H1 (cell line): ENCODE data around the gene PTPRT. TPM values are rescaled to one million over a fixed set of nuclear protein-coding genes. Genes with fewer than 3 reads are reported as not detected.
A peak's percentile ranks its signal among the peaks of the same experiment; 100 is the strongest.

ENCODE experiments used
- CTCF ChIA-PET: fragments of 300-600 bp; sonication (Branson Sonifier 250); formaldehyde crosslinking; loops from one replicate; lab custom pipeline; 2021; ENCODE audit not compliant: partially characterized antibody; lab: Charles Lee
- POLR2A ChIA-PET: fragments of 300-600 bp; sonication (Branson Sonifier 250); formaldehyde crosslinking; loops from one replicate; lab custom pipeline; 2021; ENCODE audit warnings: inconsistent platforms; ENCODE audit not compliant: partially characterized antibody; lab: Charles Lee
- DNase-seq, 2 experiments: peaks; one replicate each; pipeline versions ENCODE4 v3.0.0 to v3.0.0-alpha.2; 2010 to 2022; ENCODE audit warnings: low spot score in 2 of 2, low read depth in 1 of 2, mixed read lengths in 1 of 2
- FAIRE-seq: peaks from 2 replicates; lab custom pipeline; 2011; peaks lifted over from hg19 to GRCh38; lab: Jason Lieb, UNC
- H2AFZ ChIP-seq: 2 replicates; pipeline ENCODE4 v1.8.1; 2012; ENCODE audit warnings: low read length, inconsistent platforms
- H2AK5ac ChIP-seq: 2 replicates; pipeline ENCODE4 v1.6.1; 2013; ENCODE audit warnings: low read depth, low read length
- H2BK120ac ChIP-seq: replicated peaks from 2 replicates; pipeline ENCODE3; 2013; ENCODE audit warnings: low read depth, low read length, inconsistent platforms
- H2BK12ac ChIP-seq: 2 replicates; pipeline ENCODE4 v1.6.1; 2013; ENCODE audit warnings: low read depth, low read length
- H2BK15ac ChIP-seq: 2 replicates; pipeline ENCODE4 v1.6.1; 2013; ENCODE audit warnings: low read length
- H2BK20ac ChIP-seq: 2 replicates; pipeline ENCODE4 v1.6.1; 2013; ENCODE audit warnings: low read length
- H2BK5ac ChIP-seq: 2 replicates; pipeline ENCODE4 v1.6.1; 2013; ENCODE audit warnings: low read depth, low read length
- H3K14ac ChIP-seq: 2 replicates; pipeline ENCODE4 v1.6.1; 2013; ENCODE audit warnings: inconsistent platforms; ENCODE audit not compliant: insufficient read length
- H3K18ac ChIP-seq: 2 replicates; pipeline ENCODE4 v1.6.1; 2013; ENCODE audit warnings: low read length; ENCODE audit errors: extremely low read depth
- H3K23ac ChIP-seq: 2 replicates; pipeline ENCODE4 v1.6.1; 2013; ENCODE audit warnings: inconsistent platforms; ENCODE audit not compliant: insufficient read length
- H3K23me2 ChIP-seq: 2 replicates; pipeline ENCODE4 v1.6.1; 2013; ENCODE audit warnings: low read depth, low read length
- H3K27ac ChIP-seq: 2 replicates; pipeline ENCODE4 v1.6.1; 2011; ENCODE audit warnings: low read depth, low read length, inconsistent platforms
- H3K27me3 ChIP-seq, 4 experiments: replicated peaks in 1 of 4; 1 replicate in 1 of 4; 2 replicates in 3 of 4; pipeline versions ENCODE4 v1.6.1 to v1.8.1; 2011 to 2013; ENCODE audit warnings: low read length in 3 of 4, mild to moderate bottlenecking in 3 of 4, inconsistent platforms in 2 of 4, mixed read lengths in 2 of 4, moderate library complexity in 1 of 4; ENCODE audit not compliant: control insufficient read depth in 3 of 4, insufficient read depth in 3 of 4; ENCODE audit errors: extremely low read depth in 1 of 4
- H3K36me3 ChIP-seq, 4 experiments: 2 replicates each; pipeline versions ENCODE4 v1.6.1 to v1.8.1; 2011 to 2013; ENCODE audit warnings: mild to moderate bottlenecking in 4 of 4, low read length in 3 of 4, moderate library complexity in 2 of 4, control low read depth in 1 of 4, inconsistent platforms in 1 of 4; ENCODE audit not compliant: insufficient read depth in 4 of 4, control insufficient read depth in 2 of 4
- H3K4ac ChIP-seq: replicated peaks from 2 replicates; pipeline ENCODE3; 2013; ENCODE audit warnings: low read length, low read depth, mixed read lengths, inconsistent platforms; ENCODE audit not compliant: insufficient read length
- H3K4me1 ChIP-seq, 4 experiments: replicated peaks in 1 of 4; 1 replicate in 1 of 4; 2 replicates in 3 of 4; pipeline versions ENCODE4 v1.6.1 to v1.8.1; 2011 to 2013; ENCODE audit warnings: low read length in 3 of 4, inconsistent platforms in 2 of 4, mixed read lengths in 1 of 4; ENCODE audit not compliant: insufficient read depth in 4 of 4, control insufficient read depth in 3 of 4
- H3K4me2 ChIP-seq, 2 experiments: 2 replicates each; pipeline versions ENCODE4 v1.6.1 to v1.8.1; 2011 to 2013; ENCODE audit warnings: low read depth in 2 of 2, low read length in 2 of 2, control low read depth in 1 of 2, inconsistent platforms in 1 of 2, mild to moderate bottlenecking in 1 of 2; ENCODE audit not compliant: insufficient read depth in 1 of 2
- H3K4me3 ChIP-seq, 4 experiments: fragments of 200-600, 300-600 bp in 1 of 4; sonication (generic), shearing (Covaris generic), sonication (Bioruptor Twin) in 1 of 4; 2 replicates each; pipeline versions ENCODE4 v1.5.1 to v1.8.1; 2011 to 2016; ENCODE audit warnings: low read length in 4 of 4, low read depth in 3 of 4, control low read depth in 2 of 4, inconsistent platforms in 2 of 4, mild to moderate bottlenecking in 2 of 4, mixed read lengths in 1 of 4, moderate library complexity in 1 of 4; ENCODE audit not compliant: insufficient read depth in 2 of 4; ENCODE audit errors: extremely low read depth in 1 of 4
- H3K56ac ChIP-seq: replicated peaks from 2 replicates; pipeline ENCODE3; 2013; ENCODE audit warnings: low read depth, mild to moderate bottlenecking, mixed read lengths, low read length, inconsistent platforms; ENCODE audit not compliant: insufficient read length
- H3K79me1 ChIP-seq: 2 replicates; pipeline ENCODE4 v1.6.1; 2013; ENCODE audit warnings: low read depth, low read length, control low read depth
- H3K79me2 ChIP-seq, 2 experiments: 2 replicates each; pipeline versions ENCODE4 v1.6.1 to v1.8.1; 2012 to 2013; ENCODE audit warnings: low read length in 2 of 2, mild to moderate bottlenecking in 2 of 2, inconsistent platforms in 1 of 2; ENCODE audit not compliant: insufficient read depth in 2 of 2, control insufficient read depth in 1 of 2
- H3K9ac ChIP-seq, 4 experiments: replicated peaks in 1 of 4; 1 replicate in 1 of 4; 2 replicates in 3 of 4; pipeline versions ENCODE4 v1.6.1 to v1.8.1; 2011 to 2013; ENCODE audit warnings: low read depth in 3 of 4, low read length in 3 of 4, control low read depth in 2 of 4, mild to moderate bottlenecking in 2 of 4, moderate library complexity in 2 of 4, inconsistent platforms in 1 of 4; ENCODE audit errors: extremely low read depth in 1 of 4
- H3K9me3 ChIP-seq, 2 experiments: 2 replicates each; pipeline versions ENCODE4 v1.6.1 to v1.8.1; 2012 to 2013; ENCODE audit warnings: mild to moderate bottlenecking in 2 of 2, moderate library complexity in 2 of 2, control low read depth in 1 of 2, inconsistent platforms in 1 of 2, low read depth in 1 of 2, low read length in 1 of 2, mixed read lengths in 1 of 2; ENCODE audit not compliant: insufficient read depth in 2 of 2
- H4K20me1 ChIP-seq, 2 experiments: replicated peaks in 1 of 2; 2 replicates each; pipeline versions ENCODE3 to v1.8.1; 2011 to 2013; ENCODE audit warnings: inconsistent platforms in 2 of 2, low read length in 2 of 2, mild to moderate bottlenecking in 1 of 2; ENCODE audit not compliant: insufficient read depth in 2 of 2, control insufficient read depth in 1 of 2
- H4K5ac ChIP-seq: 2 replicates; pipeline ENCODE4 v1.6.1; 2013; ENCODE audit warnings: low read length, low read depth, mixed read lengths, inconsistent platforms; ENCODE audit not compliant: insufficient read length
- H4K8ac ChIP-seq: 2 replicates; pipeline ENCODE4 v1.8.0; 2013; ENCODE audit warnings: mild to moderate bottlenecking, moderate library complexity, low read length, inconsistent platforms; ENCODE audit not compliant: insufficient read depth; ENCODE audit errors: extremely low read depth
- H4K91ac ChIP-seq: replicated peaks from 2 replicates; pipeline ENCODE3; 2013; ENCODE audit warnings: low read length, mixed read lengths, inconsistent platforms; ENCODE audit not compliant: insufficient read length
- CTCF ChIP-seq, 3 experiments: IDR thresholded peaks; 1 replicate in 2 of 3; 2 replicates in 1 of 3; pipeline versions ENCODE4 v1.5.1 to v1.6.1; 2011; ENCODE audit warnings: low read length in 3 of 3, mild to moderate bottlenecking in 3 of 3, inconsistent platforms in 2 of 3, low read depth in 1 of 3, moderate library complexity in 1 of 3; ENCODE audit not compliant: insufficient read depth in 1 of 3; ENCODE audit errors: control extremely low read depth in 1 of 3
- HDAC6 ChIP-seq: IDR thresholded peaks from one replicate; pipeline ENCODE4 v1.7.1; 2012; ENCODE audit warnings: low read depth, mild to moderate bottlenecking, inconsistent platforms, low read length, moderate library complexity
- KDM5A ChIP-seq: fragments of 200-600 bp; IDR thresholded peaks from 2 replicates; pipeline ENCODE4 v1.7.1; 2012; ENCODE audit warnings: mild to moderate bottlenecking, low read length, inconsistent platforms, mixed read lengths
- POLR2AphosphoS5 ChIP-seq: IDR thresholded peaks from 2 replicates; pipeline ENCODE4 v1.6.1; 2011; ENCODE audit warnings: low read depth, low read length
- POU5F1 ChIP-seq: IDR thresholded peaks from 2 replicates; pipeline ENCODE4 v1.6.1; 2011; ENCODE audit warnings: low read depth, mild to moderate bottlenecking, low read length, moderate library complexity
- RAD21 ChIP-seq, 2 experiments: IDR thresholded peaks in 1 of 2; conservative IDR thresholded peaks in 1 of 2; 2 replicates each; pipeline ENCODE4 v1.6.1; 2011; ENCODE audit warnings: low read depth in 2 of 2, low read length in 2 of 2, improper control_type of control experiment in 1 of 2, inconsistent platforms in 1 of 2, mild to moderate bottlenecking in 1 of 2, moderate library complexity in 1 of 2
- RFX5 ChIP-seq: IDR thresholded peaks from 2 replicates; pipeline ENCODE4 v1.6.1; 2011; ENCODE audit warnings: low read depth, low read length, improper control_type of control experiment, borderline replicate concordance
- SAP30 ChIP-seq: fragments of 300-600 bp; sonication (generic); IDR thresholded peaks from 2 replicates; pipeline ENCODE4 v1.7.1; 2012; ENCODE audit warnings: low read length, moderate library complexity, mild to moderate bottlenecking, inconsistent platforms; ENCODE audit not compliant: insufficient read depth, insufficient replicate concordance
- SIN3A ChIP-seq, 2 experiments: IDR thresholded peaks in 1 of 2; conservative IDR thresholded peaks in 1 of 2; 2 replicates each; pipeline ENCODE4 v1.6.1; 2011 to 2012; ENCODE audit warnings: low read length in 2 of 2, improper control_type of control experiment in 1 of 2, low read depth in 1 of 2, mild to moderate bottlenecking in 1 of 2
- SUZ12 ChIP-seq: fragments of 200-600 bp; sonication (generic); IDR thresholded peaks from 2 replicates; pipeline ENCODE4 v1.6.1; 2012; ENCODE audit warnings: mild to moderate bottlenecking, inconsistent platforms, low read length, moderate library complexity, mixed read lengths
- WGBS, 2 experiments: shearing (Covaris generic) in 1 of 2; methylation state at CpG; one replicate each; pipeline versions ENCODE4 v1.1.6 to v1.1.7; 2013 to 2015; ENCODE audit warnings: low lambda C conversion rate in 2 of 2, mixed read lengths in 2 of 2, inconsistent platforms in 1 of 2, low coverage in 1 of 2, missing lambda C conversion rate in 1 of 2; ENCODE audit not compliant: insufficient replicate concordance in 2 of 2, insufficient coverage in 1 of 2, insufficient read length in 1 of 2; ENCODE audit errors: extremely low coverage in 1 of 2, missing lambda C conversion rate in 1 of 2; 5-methylcytosine and 5-hydroxymethylcytosine counted together
- polyA plus RNA-seq, 7 experiments: library from polyadenylated mRNA; depleted of rRNA in 3 of 7; stranded (reverse) in 5 of 7; unstranded in 2 of 7; fragments of >200 nt in 5 of 7; fragments of 200-250 nt in 2 of 7; gene quantifications; 1 replicate in 5 of 7; 2 replicates in 1 of 7; 4 replicates in 1 of 7; pipeline versions ENCODE4 v1.2.1 to v1.2.3, GENCODE V29; 2011 to 2013; ENCODE audit warnings: missing spikeins in 2 of 7, mixed read lengths in 2 of 7
- total RNA-seq: library from RNA; stranded (reverse); fragmentation: NEBNext Ultra II Directional; extraction: Animal tissue kit (Norgen Biotek cat#: 25700); gene quantifications from 2 replicates; pipeline ENCODE4 v1.2.1, GENCODE V29; 2021

PTPRT gene
- total and polyA plus RNA-seq, 2 of the 8 experiments (the other 6 are each of a cell fraction or from before 2014, with no cell fraction given) = 0.33 to 1.8 TPM

DNA sequence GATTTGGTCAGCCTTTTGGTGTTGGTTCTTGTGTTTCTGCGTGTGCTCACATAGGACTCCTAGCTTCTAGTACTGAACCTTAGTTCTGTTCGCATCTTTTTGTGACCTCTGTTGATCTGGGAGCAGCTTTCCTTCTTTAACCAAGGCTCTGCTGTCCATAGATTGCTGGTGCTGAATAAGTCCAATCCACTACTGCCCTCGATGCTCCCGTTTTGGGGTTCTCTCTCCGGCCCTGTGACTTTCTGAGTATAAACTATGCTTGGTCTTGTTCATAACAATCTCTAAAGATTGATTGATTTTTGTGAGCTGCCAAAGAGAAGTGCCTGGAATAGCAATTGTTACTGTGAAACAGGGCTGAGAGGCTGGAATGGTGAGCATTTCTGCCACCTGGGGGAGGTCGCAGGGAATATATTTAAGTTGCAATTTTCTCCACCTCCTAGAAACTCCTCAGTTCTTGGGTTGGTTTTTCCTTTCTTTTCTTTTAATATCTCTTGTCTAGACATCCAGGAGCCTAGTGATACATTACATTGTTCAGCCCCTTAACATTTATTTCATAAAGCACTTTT, 1148.6 kb downstream of the PTPRT start:
- ChIA-PET CTCF (interaction anchor here (0.8 to 2.9 kb wide), 12 partner anchors 11 to 1359 kb away, joined by 3 to 19 read pairs (median 4); no protein-coding TSS in a partner anchor), POLR2A (no interaction called here)
- Histone ChIP-seq H4K8ac (no peak overlapping the region), H3K27ac (no peak overlapping the region), H3K79me1 (no peaks in the 10 kb centered on the region; the same call in 1 of the 2 replicates), H2BK15ac (no peak overlapping the region), H2BK12ac (no peak overlapping the region), H3K36me3 (no peaks in the 10 kb centered on the region), H3K27me3 (no peaks in the 10 kb centered on the region), H3K79me2 (no peaks in the 10 kb centered on the region), H4K20me1 (no peaks in the 10 kb centered on the region), H4K5ac (no peak overlapping the region), H3K9me3 (peaks cover 0 to 5% of the 10 kb centered on the region in 2 experiments; a peak in 1 of 4 replicates), H3K56ac (no peak overlapping the region), H3K4me1 (no peaks in the 10 kb centered on the region), H3K4me3 (no peak overlapping the region), H2AK5ac (no peak overlapping the region), H3K18ac (no peak overlapping the region), H2BK20ac (no peak overlapping the region), H4K91ac (no peak overlapping the region), H3K9ac (no peak overlapping the region), H2BK5ac (no peak overlapping the region), H3K4ac (no peak overlapping the region), H2AFZ (no peak overlapping the region), H3K4me2 (no peak overlapping the region), H2BK120ac (no peak overlapping the region), H3K14ac (no peak overlapping the region), H3K23ac (no peak overlapping the region), H3K23me2 (no peaks in the 10 kb centered on the region)
- 78% methylated on average over 6 of the region's 6 CpGs; no CpG with 5 or more reads in 1 of the 2 experiments for WGBS, 2 experiments
- DNase-seq (no peak), FAIRE-seq (no peak)
- TF ChIP-seq HDAC6 (no peak), RFX5 (no peak), POLR2AphosphoS5 (no peak), SUZ12 (no peak), KDM5A (no peak), RAD21 (IDR thresholded peaks at IDR 0.05 in 1 of 2, conservative IDR thresholded peaks at IDR 0.05 in 1 of 2; ENCODE audit: low read depth in 2 of 2, low read length in 2 of 2) (peak; percentile 34 to 47; a peak in 3 of 4 replicates), SIN3A (conservative IDR thresholded peaks at IDR 0.05 in 1 of 2, IDR thresholded peaks at IDR 0.05 in 1 of 2; ENCODE audit: low read depth in 1 of 2, low read length in 2 of 2) (no peak), CTCF (IDR thresholded peaks at IDR 0.05; ENCODE audit: control extremely low read depth in 1 of 3, insufficient read depth in 1 of 3, low read depth in 1 of 3, low read length in 3 of 3) (peak in 2 of 3 experiments; percentile 27 to 31; a peak in 3 of 4 replicates), POU5F1 (no peak), SAP30 (no peak)
